HG03575 (cell line): ENCODE measurements around the gene SPOP.

ENCODE experiments used
- ATAC-seq: cut with Tn5 transposase; IDR thresholded peaks from one replicate; pipeline ENCODE4 v1.9.1; 2021; ENCODE audit not compliant: unreplicated experiment, insufficient number of reproducible peaks, low FRiP score; ENCODE audit errors: extremely low read depth

SPOP gene

DNA sequence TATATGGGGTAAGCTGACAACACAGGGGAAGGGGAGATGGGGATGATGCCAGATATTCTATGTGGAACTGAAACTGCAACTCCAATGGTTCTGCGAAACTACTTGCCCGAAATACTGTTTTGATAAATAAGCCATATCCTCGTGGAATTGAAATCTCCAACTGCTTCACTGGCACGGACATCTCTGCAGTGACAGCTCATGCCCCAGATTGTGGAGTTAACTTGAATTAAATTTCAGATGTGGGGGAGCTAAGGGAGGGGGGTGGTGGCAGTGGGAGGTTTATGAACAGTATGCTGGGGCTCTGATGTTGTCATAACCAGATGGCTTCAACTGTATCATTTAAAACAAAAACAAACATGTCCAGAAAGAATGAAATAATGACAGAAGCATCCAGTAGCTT lies 80.5 kb downstream of the SPOP start:
- ATAC-seq, result no peak

- no peak for ATAC-seq
Measured at GRCh38 chr17:49596613-49597244, 81.2 kb downstream of the SPOP start.

DNA sequence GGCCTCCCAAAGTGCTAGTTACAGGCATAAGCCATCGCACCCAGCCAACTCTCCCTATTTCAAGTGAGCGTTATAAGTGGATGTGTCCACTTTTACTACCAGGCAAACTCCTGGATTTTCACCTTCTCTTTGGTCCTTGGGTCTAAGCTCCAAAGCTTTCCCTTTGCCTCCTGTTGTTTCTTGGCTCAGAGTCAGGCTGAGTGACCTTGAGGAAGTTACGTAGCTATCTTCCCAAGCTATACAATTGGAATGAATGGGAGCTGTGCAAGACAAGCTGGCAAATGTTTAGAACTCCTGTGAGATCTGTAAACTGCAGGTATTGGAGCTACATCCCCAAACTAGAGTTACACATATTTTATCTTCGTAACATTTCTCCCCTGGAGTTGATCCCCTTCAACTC lies 81.9 kb downstream of the SPOP start:
- ATAC-seq, result no peak

- ATAC-seq, result no peak
Measured at GRCh38 chr17:49595328-49595727, 82.6 kb downstream of the SPOP start.

GRCh38 chr17:49592263-49592662 lies 85.6 kb downstream of the SPOP start:
- ATAC-seq, result no peak

DNA sequence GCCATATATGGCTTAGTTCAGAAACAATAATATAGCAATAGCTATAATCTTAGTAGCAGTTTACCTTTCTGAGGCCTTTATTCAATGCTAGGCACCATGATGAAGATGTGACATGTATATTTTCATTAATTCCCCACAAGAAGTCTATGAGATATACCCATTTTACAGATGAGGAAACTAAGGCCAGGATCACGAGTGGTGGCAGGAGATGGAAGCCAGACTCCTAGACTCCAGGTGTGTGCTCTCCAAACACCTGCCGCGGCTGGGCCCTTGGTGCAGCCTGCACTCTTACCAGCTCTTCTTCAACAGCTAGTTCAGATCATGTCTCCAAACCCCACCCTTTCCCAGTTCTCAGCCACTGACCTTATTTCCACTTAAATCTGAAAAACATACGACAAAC lies 87.0 kb downstream of the SPOP start:
- no peak for ATAC-seq

DNA sequence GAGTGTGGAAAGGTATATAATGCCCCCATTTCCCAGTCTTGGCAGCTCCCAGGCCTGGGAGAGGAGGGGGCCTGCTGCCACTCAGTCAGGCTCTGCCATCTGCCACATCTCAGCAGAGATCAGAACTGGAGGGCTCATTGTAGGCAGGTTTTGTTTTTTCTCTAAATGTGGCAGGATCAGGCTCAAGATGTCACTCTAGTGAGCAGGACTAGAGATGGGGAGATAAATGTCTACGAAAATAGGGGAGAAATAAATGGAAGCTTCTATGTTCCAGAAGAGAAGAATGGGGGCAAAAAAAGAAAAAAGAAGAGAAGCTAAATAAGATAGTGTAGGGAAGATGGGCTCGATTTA lies 88.3 kb downstream of the SPOP start:
- ATAC-seq, result no peak

GRCh38 chr17:49588726-49589576 lies 88.9 kb downstream of the SPOP start:
- no peak for ATAC-seq

- ATAC-seq, result no peak
Measured at GRCh38 chr17:49588312-49588711, 89.6 kb downstream of the SPOP start.

GRCh38 chr17:49587366-49588073 lies 90.4 kb downstream of the SPOP start:
- ATAC-seq, result no peak

DNA sequence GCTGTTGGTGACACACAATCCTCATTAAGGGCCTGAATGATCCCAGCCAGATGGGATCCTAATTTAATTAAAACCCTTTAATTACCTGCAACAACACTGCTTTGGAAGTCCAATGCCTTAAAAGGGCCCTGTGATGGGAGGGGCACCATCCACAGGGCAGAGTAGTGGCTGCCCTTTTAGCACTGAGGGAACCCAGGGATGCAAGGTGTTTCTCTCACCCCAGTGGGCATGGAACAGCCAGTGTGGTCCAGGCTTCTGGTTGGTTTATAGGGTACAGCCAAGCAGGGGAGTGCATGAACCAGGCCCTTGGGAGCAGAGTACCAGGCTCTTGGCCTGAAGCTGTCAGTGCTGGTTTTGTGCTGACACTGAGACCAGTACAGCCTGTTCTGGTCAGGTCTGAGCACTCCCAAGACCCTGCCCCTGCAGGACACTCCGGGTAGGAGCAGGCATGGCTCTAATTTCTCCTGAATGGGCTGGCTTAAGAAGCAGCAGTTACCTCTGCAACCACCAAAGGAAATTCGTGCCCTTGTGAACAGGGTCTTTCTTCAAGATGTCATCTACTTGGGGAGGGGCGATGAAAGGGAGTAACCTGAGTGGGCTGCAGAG lies 92.4 kb downstream of the SPOP start:
- no peak for ATAC-seq

DNA sequence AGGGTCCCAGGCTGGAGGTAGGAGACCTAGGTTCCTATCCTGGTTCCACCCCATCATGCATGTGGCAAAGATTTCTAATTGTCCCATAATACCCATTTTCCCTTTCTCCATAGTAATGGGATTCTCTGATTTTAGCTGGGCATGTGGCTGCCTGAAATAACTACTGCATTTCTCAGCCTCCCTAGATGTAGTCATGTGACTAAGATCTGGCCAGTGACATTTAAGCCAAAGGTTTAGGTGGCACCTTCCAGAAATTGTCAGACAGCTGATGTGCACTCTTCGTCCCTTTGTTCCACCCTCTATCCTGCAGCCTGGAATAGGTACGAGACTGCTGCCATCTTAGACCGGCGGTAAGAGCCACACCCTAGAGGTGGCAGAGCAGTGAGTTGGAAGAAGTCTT lies 94.0 kb downstream of the SPOP start:
- ATAC-seq, result no peak

- no peak for ATAC-seq
Measured at GRCh38 chr17:49583226-49583625, 94.7 kb downstream of the SPOP start.

DNA sequence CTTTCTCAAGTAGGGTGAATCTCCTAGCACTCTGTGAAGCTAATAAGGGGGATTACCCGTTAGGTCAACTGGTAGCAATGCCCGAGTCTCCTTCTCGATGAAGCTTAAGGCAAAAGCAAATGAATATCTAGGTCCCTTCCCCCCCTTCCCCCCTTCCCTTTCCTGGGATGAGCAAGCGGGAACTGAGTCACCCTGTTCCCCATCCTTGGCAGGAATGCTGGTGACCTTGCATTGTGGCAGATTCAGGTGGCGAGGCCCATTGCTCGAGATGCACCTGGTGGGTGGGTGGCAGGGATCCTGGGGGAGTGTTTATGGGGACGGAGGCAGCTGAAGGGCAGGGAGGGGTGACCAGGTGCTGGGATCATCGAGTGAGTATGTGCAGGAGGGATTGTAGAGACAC lies 95.1 kb downstream of the SPOP start:
- no peak for ATAC-seq

- no peak for ATAC-seq
Measured at GRCh38 chr17:49582055-49582722, 95.7 kb downstream of the SPOP start.

- no peak for ATAC-seq
Measured at GRCh38 chr17:49581648-49581998, 96.3 kb downstream of the SPOP start.

DNA sequence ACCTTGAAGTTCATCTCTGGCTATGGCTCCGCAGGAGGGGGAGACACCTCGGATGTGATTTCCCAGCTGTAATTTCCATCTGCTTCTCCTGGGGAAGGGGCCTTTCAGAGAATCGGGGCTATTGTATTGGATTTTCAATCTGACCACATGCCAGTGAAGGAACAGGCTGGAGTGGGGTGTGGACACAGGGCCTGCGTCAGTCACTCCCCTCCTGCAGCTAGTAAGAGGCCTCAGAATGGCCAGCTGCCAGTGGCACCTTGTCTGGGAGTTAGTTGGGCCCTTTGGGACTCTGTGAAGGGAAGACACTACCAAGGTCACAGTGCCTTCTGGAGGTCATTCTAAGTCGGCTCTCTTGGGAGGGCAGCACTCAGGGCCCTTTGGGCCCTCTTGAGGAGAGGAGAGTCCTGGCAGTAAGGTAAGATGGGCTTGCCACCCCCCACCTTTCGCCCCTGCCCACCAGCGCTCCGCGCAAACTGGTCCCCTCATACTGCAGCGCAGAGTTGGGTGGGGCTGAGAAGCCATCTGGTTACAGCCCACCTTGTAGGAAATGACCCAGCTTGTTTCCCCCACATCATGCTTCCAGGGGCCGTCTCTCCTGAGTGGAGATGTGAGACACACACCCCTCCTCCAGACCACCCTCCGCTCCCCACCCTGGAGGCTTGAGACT lies 96.8 kb downstream of the SPOP start:
- ATAC-seq, result no peak

- no peak for ATAC-seq
Measured at GRCh38 chr17:49580055-49580721, 97.7 kb downstream of the SPOP start.
